GM23338 (cell line): ENCODE data around the gene PAQR8. TPM values are rescaled to one million over a fixed set of nuclear protein-coding genes. Genes with fewer than 3 reads are reported as not detected.

ENCODE experiments used
- ATAC-seq: fragments of 200-7000 bp; cut with Tn5 transposase; 3 replicates; pipeline ENCODE4 v1.9.1; 2020
- DNase-seq: peaks from one replicate; pipeline ENCODE4 v3.0.0-alpha.2; 2015; ENCODE audit warnings: low spot score
- H2AFZ ChIP-seq: fragments of 200-600 bp; sonication (generic); 2 replicates; pipeline ENCODE4 v1.8.0; 2016; ENCODE audit warnings: antibody characterized with exemption, mild to moderate bottlenecking, moderate library complexity
- H3F3A ChIP-seq: fragments of 200-600 bp; sonication (generic); replicated peaks from 2 replicates; pipeline ENCODE4 v1.8.0; 2017; ENCODE audit warnings: antibody characterized with exemption, mixed run types, low read depth
- H3K27ac ChIP-seq: fragments of 200-600 bp; sonication (generic); 2 replicates; pipeline ENCODE4 v1.6.1; 2016; ENCODE audit warnings: low read depth
- H3K27me3 ChIP-seq: fragments of 200-600 bp; sonication (generic); 2 replicates; pipeline ENCODE4 v1.8.0; 2016; ENCODE audit warnings: mild to moderate bottlenecking, mixed run types, moderate library complexity; ENCODE audit not compliant: insufficient read depth
- H3K36me3 ChIP-seq: fragments of 200-600 bp; sonication (generic); 2 replicates; pipeline ENCODE4 v1.8.0; 2016; ENCODE audit warnings: mild to moderate bottlenecking; ENCODE audit not compliant: insufficient read depth
- H3K4me1 ChIP-seq: fragments of 200-600 bp; sonication (generic); 2 replicates; pipeline ENCODE4 v1.8.0; 2016; ENCODE audit warnings: mild to moderate bottlenecking, moderate library complexity; ENCODE audit not compliant: insufficient read depth
- H3K4me2 ChIP-seq: fragments of 200-600 bp; sonication (generic); 2 replicates; pipeline ENCODE4 v1.7.1; 2017; ENCODE audit warnings: mixed run types
- H3K4me3 ChIP-seq: fragments of 200-600 bp; sonication (generic); 2 replicates; pipeline ENCODE4 v1.6.1; 2016; ENCODE audit warnings: mixed run types
- H3K79me2 ChIP-seq: fragments of 200-600 bp; sonication (generic); replicated peaks from 2 replicates; pipeline ENCODE4 v1.8.0; 2017; ENCODE audit warnings: mild to moderate bottlenecking; ENCODE audit not compliant: insufficient read depth
- H3K9me2 ChIP-seq: fragments of 200-600 bp; sonication (generic); 2 replicates; pipeline ENCODE4 v1.8.0; 2017; ENCODE audit not compliant: insufficient read depth
- H4K20me1 ChIP-seq: fragments of 200-600 bp; sonication (generic); replicated peaks from 2 replicates; pipeline ENCODE4 v1.8.0; 2017; ENCODE audit warnings: mild to moderate bottlenecking; ENCODE audit not compliant: insufficient read depth
- H3K27ac Mint-ChIP-seq: 2 replicates; pipeline ENCODE4 v1.8.0; 2020; ENCODE audit warnings: inconsistent platforms, mild to moderate bottlenecking, moderate library complexity, mixed read lengths
- H3K27me3 Mint-ChIP-seq: 3 replicates; pipeline ENCODE4 v1.8.0; 2022; ENCODE audit warnings: low read depth, mild to moderate bottlenecking, moderate library complexity, mixed read lengths, inconsistent platforms; ENCODE audit not compliant: insufficient read depth, poor library complexity
- H3K36me3 Mint-ChIP-seq: 3 replicates; pipeline ENCODE4 v1.8.0; 2021; ENCODE audit warnings: low read depth, mild to moderate bottlenecking, inconsistent platforms, moderate library complexity, mixed read lengths
- H3K4me1 Mint-ChIP-seq: 3 replicates; pipeline ENCODE4 v1.8.0; 2020; ENCODE audit warnings: mild to moderate bottlenecking, inconsistent platforms, mixed read lengths
- H3K4me3 Mint-ChIP-seq: 3 replicates; pipeline ENCODE4 v1.8.0; 2021; ENCODE audit warnings: moderate library complexity, mild to moderate bottlenecking, inconsistent platforms, mixed read lengths
- H3K9me3 Mint-ChIP-seq: 3 replicates; pipeline ENCODE4 v1.8.0; 2020; ENCODE audit warnings: moderate library complexity, mild to moderate bottlenecking, inconsistent platforms, mixed read lengths
- ETS1 ChIP-seq: IDR thresholded peaks from 2 replicates; pipeline ENCODE4 v1.6.1; 2016; ENCODE audit warnings: antibody characterized with exemption
- EZH2phosphoT487 ChIP-seq: fragments of 200-600 bp; sonication (generic); IDR thresholded peaks from one replicate; pipeline ENCODE4 v1.8.1; 2018; ENCODE audit warnings: antibody characterized with exemption; ENCODE audit not compliant: unreplicated experiment
- JUNB ChIP-seq: IDR thresholded peaks from one replicate; pipeline ENCODE4 v1.6.1; 2016; ENCODE audit warnings: antibody characterized with exemption; ENCODE audit not compliant: unreplicated experiment
- NANOG ChIP-seq: IDR thresholded peaks from 2 replicates; pipeline ENCODE4 v1.6.1; 2016; ENCODE audit warnings: antibody characterized with exemption, borderline replicate concordance
- POLR2AphosphoS5 ChIP-seq: IDR thresholded peaks from 2 replicates; pipeline ENCODE4 v1.6.1; 2016; ENCODE audit warnings: antibody characterized with exemption, low read depth
- REST ChIP-seq: IDR thresholded peaks from one replicate; pipeline ENCODE4 v1.6.1; 2018; ENCODE audit warnings: antibody characterized with exemption; ENCODE audit not compliant: unreplicated experiment
- polyA plus RNA-seq: library from polyadenylated mRNA; unstranded; fragments of >200 nt; fragmentation: Nextera tagmentation; extraction: Ambion mirVana; gene quantifications from 2 replicates; pipeline ENCODE4 v1.2.1, GENCODE V29; 2016
- total RNA-seq: library from RNA; depleted of rRNA; stranded (reverse); fragments of >200 nt; shearing (Covaris generic); gene quantifications from 2 replicates; pipeline ENCODE4 v1.2.3, GENCODE V29; 2014
- TF ChIP-seq, protein P1 (sequence below), 2 experiments: fragments of 200-600 bp in 1 of 2; sonication (generic) in 1 of 2; conservative IDR thresholded peaks; 2 replicates each; pipeline versions ENCODE4 v1.5.1 to v1.6.1; 2016 to 2017; ENCODE audit warnings: antibody characterized with exemption in 2 of 2, low read depth in 2 of 2, mild to moderate bottlenecking in 2 of 2, moderate library complexity in 1 of 2

Gene PAQR8
- total and polyA plus RNA-seq, 2 experiments from 2014 or later, result 3.6 to 11.2 TPM

- TF ChIP-seq ETS1 (no peak), POLR2AphosphoS5 (no peak), NANOG (no peak), JUNB (no peak)
- TF ChIP-seq, protein P1, sequence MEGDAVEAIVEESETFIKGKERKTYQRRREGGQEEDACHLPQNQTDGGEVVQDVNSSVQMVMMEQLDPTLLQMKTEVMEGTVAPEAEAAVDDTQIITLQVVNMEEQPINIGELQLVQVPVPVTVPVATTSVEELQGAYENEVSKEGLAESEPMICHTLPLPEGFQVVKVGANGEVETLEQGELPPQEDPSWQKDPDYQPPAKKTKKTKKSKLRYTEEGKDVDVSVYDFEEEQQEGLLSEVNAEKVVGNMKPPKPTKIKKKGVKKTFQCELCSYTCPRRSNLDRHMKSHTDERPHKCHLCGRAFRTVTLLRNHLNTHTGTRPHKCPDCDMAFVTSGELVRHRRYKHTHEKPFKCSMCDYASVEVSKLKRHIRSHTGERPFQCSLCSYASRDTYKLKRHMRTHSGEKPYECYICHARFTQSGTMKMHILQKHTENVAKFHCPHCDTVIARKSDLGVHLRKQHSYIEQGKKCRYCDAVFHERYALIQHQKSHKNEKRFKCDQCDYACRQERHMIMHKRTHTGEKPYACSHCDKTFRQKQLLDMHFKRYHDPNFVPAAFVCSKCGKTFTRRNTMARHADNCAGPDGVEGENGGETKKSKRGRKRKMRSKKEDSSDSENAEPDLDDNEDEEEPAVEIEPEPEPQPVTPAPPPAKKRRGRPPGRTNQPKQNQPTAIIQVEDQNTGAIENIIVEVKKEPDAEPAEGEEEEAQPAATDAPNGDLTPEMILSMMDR (conservative IDR thresholded peaks at IDR 0.05; ENCODE audit: low read depth in 2 of 2), result no peak
Measured at GRCh38 chr6:52417675-52418111, 55.7 kb downstream of the PAQR8 start (continued).

DNA sequence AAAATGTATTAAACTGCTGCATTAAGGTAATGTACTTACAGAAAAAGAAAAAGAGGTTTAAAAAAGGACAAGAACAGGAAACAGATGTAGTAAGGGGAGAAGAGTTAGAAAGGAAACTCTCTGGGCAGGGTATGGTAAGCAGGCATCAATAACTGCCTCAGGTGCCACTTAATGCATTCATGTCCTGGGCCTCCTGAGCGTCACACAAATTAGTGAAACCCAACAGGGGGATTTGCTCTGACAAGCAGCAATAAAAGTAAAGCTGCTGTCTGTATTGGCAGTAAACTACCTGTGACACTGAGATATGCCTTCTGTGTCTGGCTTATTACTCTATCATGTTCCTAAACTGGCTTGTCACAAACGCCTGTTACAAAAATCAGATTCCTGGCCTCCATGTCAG, 56.7 kb downstream of the PAQR8 start:
- Mint-ChIP-seq H3K27ac (no peak overlapping the region), H3K9me3 (no peaks in the 10 kb centered on the region), H3K4me1 (peaks cover 15% of the 10 kb centered on the region), H3K4me3 (no peak overlapping the region), H3K36me3 (no peaks in the 10 kb centered on the region), H3K27me3 (peaks cover 8% of the 10 kb centered on the region)
- no peak overlapping the region for H3K4me3 ChIP-seq
- no peaks in the 10 kb centered on the region; the same call in 1 of the 2 replicates for H3K4me1 ChIP-seq
- H3K9me2 ChIP-seq, result no peaks in the 10 kb centered on the region
- no peak overlapping the region for H3K27ac ChIP-seq
- no peak overlapping the region for H2AFZ ChIP-seq
- no peak overlapping the region for H3K4me2 ChIP-seq
- no peaks in the 10 kb centered on the region for H3K79me2 ChIP-seq
- no peaks in the 10 kb centered on the region for H3K27me3 ChIP-seq
- no peaks in the 10 kb centered on the region for H3K36me3 ChIP-seq
- no peak for ATAC-seq
- no peak for DNase-seq
- TF ChIP-seq NANOG (no peak), JUNB (no peak), EZH2phosphoT487 (no peak), REST (no peak)
- no peaks in the 10 kb centered on the region for H4K20me1 ChIP-seq
- no peaks in the 10 kb centered on the region for H3F3A ChIP-seq
